ENCODE data around the gene WNK4. TPM values are rescaled to one million over a fixed set of nuclear protein-coding genes. Genes with fewer than 3 reads are reported as not detected.
A peak's percentile ranks its signal among the peaks of the same experiment; 100 is the strongest.

The WNK4 gene
- total and polyA plus RNA-seq, 9 of the 15 experiments (the other 6 are each of a cell fraction or from before 2014, with no cell fraction given): 0.32 to 25.8 (median 4.5) TPM

DNA sequence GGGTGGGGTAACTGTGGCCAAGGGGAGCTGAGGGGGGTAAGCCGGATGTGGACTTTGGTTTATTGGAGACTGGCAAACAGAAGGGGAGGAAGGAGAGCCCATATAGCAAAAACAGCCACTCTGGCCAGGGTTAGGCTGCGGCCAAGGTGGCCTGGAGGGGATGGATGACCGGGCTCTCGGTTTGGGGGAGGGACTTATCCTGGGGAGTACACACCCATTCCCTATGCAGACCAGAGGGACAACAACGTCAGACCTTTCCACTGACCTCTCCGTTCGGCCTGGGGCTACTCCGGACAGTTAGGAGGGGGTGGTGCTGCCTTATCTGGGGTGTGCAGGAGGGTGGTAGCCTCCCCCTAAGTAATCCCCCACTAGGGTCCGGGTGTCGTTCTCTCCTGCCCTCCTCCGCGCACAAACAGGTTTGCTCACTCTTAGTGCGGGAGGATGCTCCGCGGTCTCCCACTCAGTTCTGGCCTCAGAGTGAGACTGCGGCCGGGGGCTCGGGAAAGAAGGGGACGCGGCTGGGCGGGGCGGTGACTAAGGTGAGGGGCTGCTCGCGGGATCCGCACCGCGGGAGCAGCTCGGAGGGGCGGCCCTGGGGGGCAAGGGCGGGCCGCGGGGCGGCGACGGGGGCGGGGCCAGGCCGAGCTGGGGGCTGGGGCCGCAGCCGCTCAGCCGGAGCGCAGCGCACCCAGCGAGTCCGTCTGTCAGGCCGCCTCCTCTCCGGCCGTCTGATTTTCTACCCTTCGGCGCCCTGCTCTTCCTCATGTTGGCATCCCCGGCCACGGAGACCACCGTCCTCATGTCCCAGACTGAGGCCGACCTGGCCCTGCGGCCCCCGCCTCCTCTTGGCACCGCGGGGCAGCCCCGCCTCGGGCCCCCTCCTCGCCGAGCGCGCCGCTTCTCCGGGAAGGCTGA, at the start of gene WNK4 (continued):
- no peak for TF ChIP-seq ZNF174 (CRISPR knock-in tag; IDR thresholded peaks at IDR 0.05)
- no peak for TF ChIP-seq IRF9 (tag; IDR thresholded peaks at IDR 0.05)
- no peak for TF ChIP-seq KAT8 (IDR thresholded peaks at IDR 0.05; ENCODE audit: low read depth)
- TF ChIP-seq NR2C2 (CRISPR knock-in tag; IDR thresholded peaks at IDR 0.05): no peak
- TF ChIP-seq NR2C2 (tag; IDR thresholded peaks at IDR 0.05): no peak
- TF ChIP-seq TAF15 (IDR thresholded peaks at IDR 0.05; ENCODE audit: low read depth, low read length): no peak
- no peak for TF ChIP-seq AFF1 (IDR thresholded peaks at IDR 0.05; ENCODE audit: low read depth in 1 of 2, partially characterized antibody in 2 of 2)
- no peak for TF ChIP-seq PTBP1 (IDR thresholded peaks at IDR 0.05; ENCODE audit: low read depth, low read length)
- TF ChIP-seq MCM3 (IDR thresholded peaks at IDR 0.05): no peak
- TF ChIP-seq, protein P1, sequence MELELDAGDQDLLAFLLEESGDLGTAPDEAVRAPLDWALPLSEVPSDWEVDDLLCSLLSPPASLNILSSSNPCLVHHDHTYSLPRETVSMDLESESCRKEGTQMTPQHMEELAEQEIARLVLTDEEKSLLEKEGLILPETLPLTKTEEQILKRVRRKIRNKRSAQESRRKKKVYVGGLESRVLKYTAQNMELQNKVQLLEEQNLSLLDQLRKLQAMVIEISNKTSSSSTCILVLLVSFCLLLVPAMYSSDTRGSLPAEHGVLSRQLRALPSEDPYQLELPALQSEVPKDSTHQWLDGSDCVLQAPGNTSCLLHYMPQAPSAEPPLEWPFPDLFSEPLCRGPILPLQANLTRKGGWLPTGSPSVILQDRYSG (tag; conservative IDR thresholded peaks at IDR 0.05; ENCODE audit: low read depth): no peak
- TF ChIP-seq, protein P2, sequence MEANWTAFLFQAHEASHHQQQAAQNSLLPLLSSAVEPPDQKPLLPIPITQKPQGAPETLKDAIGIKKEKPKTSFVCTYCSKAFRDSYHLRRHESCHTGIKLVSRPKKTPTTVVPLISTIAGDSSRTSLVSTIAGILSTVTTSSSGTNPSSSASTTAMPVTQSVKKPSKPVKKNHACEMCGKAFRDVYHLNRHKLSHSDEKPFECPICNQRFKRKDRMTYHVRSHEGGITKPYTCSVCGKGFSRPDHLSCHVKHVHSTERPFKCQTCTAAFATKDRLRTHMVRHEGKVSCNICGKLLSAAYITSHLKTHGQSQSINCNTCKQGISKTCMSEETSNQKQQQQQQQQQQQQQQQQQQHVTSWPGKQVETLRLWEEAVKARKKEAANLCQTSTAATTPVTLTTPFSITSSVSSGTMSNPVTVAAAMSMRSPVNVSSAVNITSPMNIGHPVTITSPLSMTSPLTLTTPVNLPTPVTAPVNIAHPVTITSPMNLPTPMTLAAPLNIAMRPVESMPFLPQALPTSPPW (CRISPR knock-in tag; IDR thresholded peaks at IDR 0.05): peak; percentile 92
- TF ChIP-seq TRIM28 (IDR thresholded peaks at IDR 0.05): no peak
- TF ChIP-seq FOXM1 (IDR thresholded peaks at IDR 0.05; ENCODE audit: low read depth): peak; percentile 61
- TF ChIP-seq FOXM1 (CRISPR knock-in tag; IDR thresholded peaks at IDR 0.05; ENCODE audit: low read depth): no peak
- TF ChIP-seq ZNF431 (CRISPR knock-in tag; IDR thresholded peaks at IDR 0.05): no peak
- TF ChIP-seq MITF (IDR thresholded peaks at IDR 0.05): 0 out of 2 replicates have a peak, but pooled peaks have one; percentile 28
- no peak for TF ChIP-seq YBX1 (IDR thresholded peaks at IDR 0.05)
- TF ChIP-seq GTF2B (IDR thresholded peaks at IDR 0.05; ENCODE audit: extremely low read depth, insufficient read length): no peak

Measured in K562 (cell line).